Measurements from ENCODE around the gene GRIN2A. TPM values are rescaled to one million over a fixed set of nuclear protein-coding genes. Genes with fewer than 3 reads are reported as not detected.

The GRIN2A gene
- total RNA-seq, 1 donor from 2014 or later = 1.5 TPM

- H3K4me1 Mint-ChIP-seq = no peaks in the 10 kb centered on the region
- POLR2A ChIA-PET = no interaction called here
- no peak for TF ChIP-seq CTCF (IDR thresholded peaks at IDR 0.05)
- H3K36me3 Mint-ChIP-seq (ENCODE audit: low read depth) = no peaks in the 10 kb centered on the region
- CTCF ChIA-PET = no interaction called here
- ATAC-seq (ENCODE audit: low read depth) (no peak), DNase-seq (no peak)
- intact Hi-C loops (cut with micrococcal nuclease) = no loop called here
- peaks cover 6% of the 10 kb centered on the region for H3K9me3 Mint-ChIP-seq
- peaks cover 28% of the 10 kb centered on the region for H3K27me3 Mint-ChIP-seq
- no peak overlapping the region for H3K27ac Mint-ChIP-seq
- H3K4me3 Mint-ChIP-seq = no peak overlapping the region
These were observed 91.4 kb downstream of the GRIN2A start for GRCh38 chr16:10090816-10091215.

- POLR2A ChIA-PET = no interaction called here
- H3K36me3 Mint-ChIP-seq (ENCODE audit: low read depth) = no peaks in the 10 kb centered on the region
- H3K9me3 Mint-ChIP-seq = peaks cover 6% of the 10 kb centered on the region
- CTCF ChIA-PET = no interaction called here
- intact Hi-C loops (cut with micrococcal nuclease) = no loop called here
- H3K4me1 Mint-ChIP-seq = no peaks in the 10 kb centered on the region
- H3K27me3 Mint-ChIP-seq = peaks cover 25% of the 10 kb centered on the region
- no peak overlapping the region for H3K27ac Mint-ChIP-seq
- no peak overlapping the region for H3K4me3 Mint-ChIP-seq
- ATAC-seq (ENCODE audit: low read depth) (no peak), DNase-seq (no peak)
- no peak for TF ChIP-seq CTCF (IDR thresholded peaks at IDR 0.05)
These were observed 93.8 kb downstream of the GRIN2A start for GRCh38 chr16:10088380-10088793.

GRCh38 chr16:10087151-10087550, 95.1 kb downstream of the GRIN2A start:
- intact Hi-C loops (cut with micrococcal nuclease) = no loop called here
- CTCF ChIA-PET = no interaction called here
- POLR2A ChIA-PET = no interaction called here
- Mint-ChIP-seq H3K27ac (no peak overlapping the region), H3K9me3 (peaks cover 6% of the 10 kb centered on the region), H3K4me1 (no peaks in the 10 kb centered on the region), H3K27me3 (peaks cover 27% of the 10 kb centered on the region), H3K36me3 (ENCODE audit: low read depth) (no peaks in the 10 kb centered on the region), H3K4me3 (no peak overlapping the region)
- ATAC-seq (ENCODE audit: low read depth) (no peak), DNase-seq (no peak)
- TF ChIP-seq CTCF (IDR thresholded peaks at IDR 0.05) = no peak

GRCh38 chr16:10086620-10087019, 95.6 kb downstream of the GRIN2A start:
- CTCF ChIA-PET = no interaction called here
- Mint-ChIP-seq H3K4me1 (no peaks in the 10 kb centered on the region), H3K4me3 (no peak overlapping the region), H3K27me3 (peaks cover 27% of the 10 kb centered on the region), H3K9me3 (peaks cover 6% of the 10 kb centered on the region), H3K27ac (no peak overlapping the region), H3K36me3 (ENCODE audit: low read depth) (no peaks in the 10 kb centered on the region)
- ATAC-seq (ENCODE audit: low read depth) = no peak
- DNase-seq = no peak
- intact Hi-C loops (cut with micrococcal nuclease) = no loop called here
- POLR2A ChIA-PET = interaction anchor here (0.7 kb wide), 1 partner anchor 14 kb away, joined by 10 read pairs; no protein-coding TSS in a partner anchor
- no peak for TF ChIP-seq CTCF (IDR thresholded peaks at IDR 0.05)

- CTCF ChIA-PET = no interaction called here
These were observed 97.0 kb downstream of the GRIN2A start for GRCh38 chr16:10085078-10085798.

More at GRCh38 chr16:10085078-10085798, 97.0 kb downstream of the GRIN2A start:
- H3K27me3 Mint-ChIP-seq = peaks cover 33% of the 10 kb centered on the region
- POLR2A ChIA-PET = no interaction called here
- no peak for TF ChIP-seq CTCF (IDR thresholded peaks at IDR 0.05)
- intact Hi-C loops (cut with micrococcal nuclease) = no loop called here
- H3K4me3 Mint-ChIP-seq = no peak overlapping the region
- DNase-seq (no peak), ATAC-seq (ENCODE audit: low read depth) (no peak)
- no peaks in the 10 kb centered on the region for H3K36me3 Mint-ChIP-seq (ENCODE audit: low read depth)
- H3K9me3 Mint-ChIP-seq = peaks cover 3% of the 10 kb centered on the region
- no peak overlapping the region for H3K27ac Mint-ChIP-seq
- H3K4me1 Mint-ChIP-seq = no peaks in the 10 kb centered on the region
